GM12864 (cell line): ENCODE results near the gene HOXA4.

ENCODE experiments used
- DNase-seq: peaks from one replicate; pipeline ENCODE4 v3.0.0-alpha.2; 2011; ENCODE audit warnings: low read depth
- H3K4me3 ChIP-seq: 2 replicates; pipeline ENCODE4 v1.5.1; 2011; ENCODE audit warnings: mild to moderate bottlenecking, low read depth, low read length, control low read depth
- CTCF ChIP-seq: IDR thresholded peaks from 2 replicates; pipeline ENCODE4 v1.5.1; 2011; ENCODE audit warnings: low read depth, mild to moderate bottlenecking, moderate library complexity, low read length, control low read depth, inconsistent platforms; ENCODE audit errors: missing control alignments

The HOXA4 gene

GRCh38 chr7:27096768-27097514 is 33.6 kb downstream of the HOXA4 start:
- H3K4me3 ChIP-seq = peak overlapping the region; percentile 82
- DNase-seq = no peak
- no peak for TF ChIP-seq CTCF

GRCh38 chr7:27095897-27096767 is 34.4 kb downstream of the HOXA4 start, which contains the start of gene HOXA1:
HOXA1 (minus strand) TSS chr7:27096000; CDS start chr7:27095912, 88 bp downstream.
- TF ChIP-seq CTCF = no peak
- peak within 1 kb of the TSS; percentile 82 for H3K4me3 ChIP-seq
- DNase-seq = peak; percentile 53

DNA sequence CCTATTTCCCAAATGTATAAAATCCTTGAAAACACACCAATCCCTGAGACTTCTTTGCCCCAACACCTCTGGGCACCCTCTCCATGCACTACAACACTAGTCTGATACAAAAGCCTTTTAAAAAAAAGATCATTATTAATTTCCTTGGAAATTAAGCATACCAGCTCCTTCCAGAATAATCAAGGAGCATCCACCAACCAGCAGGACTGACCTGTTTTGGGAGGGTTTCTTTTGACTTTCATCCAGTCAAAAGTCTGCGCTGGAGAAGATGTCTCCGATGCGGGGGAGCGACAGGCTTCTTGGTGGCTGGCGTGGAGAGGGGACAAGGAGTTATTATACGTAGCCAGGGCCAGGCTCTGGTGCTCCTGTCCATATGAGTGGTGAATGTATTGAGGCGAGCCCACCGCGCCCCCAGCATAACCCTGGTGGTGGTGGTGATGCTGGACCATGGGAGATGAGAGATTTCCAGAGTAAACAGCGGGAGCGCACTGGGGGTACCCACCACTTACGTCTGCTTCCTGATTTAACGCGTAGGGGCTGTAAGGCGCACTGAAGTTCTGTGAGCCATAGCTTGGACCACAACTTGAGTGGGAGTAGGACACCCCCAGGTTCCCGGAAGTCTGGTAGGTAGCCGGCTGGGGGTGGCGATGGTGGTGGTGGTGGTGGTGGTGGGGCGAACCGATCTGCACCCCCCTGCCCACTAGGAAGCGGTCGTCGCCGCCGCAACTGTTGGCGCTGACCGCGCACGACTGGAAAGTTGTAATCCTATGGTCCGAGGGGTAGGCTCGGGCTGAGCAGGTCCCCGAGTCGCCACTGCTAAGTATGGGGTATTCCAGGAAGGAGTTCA is 35.3 kb downstream of the HOXA4 start:
- no peak for TF ChIP-seq CTCF
- no peak for DNase-seq
- peak overlapping the region; percentile 82 for H3K4me3 ChIP-seq

DNA sequence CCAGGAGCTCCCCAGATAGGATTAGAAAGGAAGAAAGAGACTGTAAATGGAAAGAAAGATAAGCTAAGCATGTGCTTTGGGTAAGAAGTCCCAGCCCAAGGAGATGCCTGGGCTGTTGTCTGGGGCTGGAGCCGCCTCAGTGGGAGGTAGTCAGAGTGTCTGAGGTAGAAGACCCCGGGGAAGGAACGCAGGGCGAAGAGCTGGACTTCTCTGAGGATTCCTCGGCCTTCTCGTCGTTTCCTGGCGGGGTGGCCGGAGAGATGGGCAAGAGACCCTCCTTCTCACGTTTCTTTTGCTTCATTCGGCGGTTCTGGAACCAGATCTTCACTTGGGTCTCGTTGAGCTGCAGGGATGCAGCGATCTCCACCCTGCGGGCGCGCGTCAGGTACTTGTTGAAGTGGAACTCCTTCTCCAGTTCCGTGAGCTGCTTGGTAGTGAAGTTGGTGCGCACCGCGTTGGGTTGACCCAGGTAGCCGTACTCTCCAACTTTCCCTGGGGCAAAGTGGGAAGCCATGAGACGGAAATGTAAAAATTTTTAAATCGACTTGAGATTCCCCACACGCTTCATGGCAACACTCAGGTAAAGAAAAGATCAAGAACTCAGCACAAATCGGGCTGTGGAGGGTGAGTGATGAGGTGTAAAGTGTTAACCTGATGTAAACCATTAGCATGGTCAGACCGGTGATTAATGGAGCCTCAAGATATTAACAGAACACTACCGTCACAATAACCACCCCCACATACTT is 36.1 kb downstream of the HOXA4 start:
- no peak for DNase-seq
- TF ChIP-seq CTCF = no peak
- no peak overlapping the region for H3K4me3 ChIP-seq

- no peak overlapping the region for H3K4me3 ChIP-seq
- DNase-seq = no peak
- no peak for TF ChIP-seq CTCF
These were observed 37.2 kb downstream of the HOXA4 start for GRCh38 chr7:27093184-27093895.

GRCh38 chr7:27092819-27093110 is 37.8 kb downstream of the HOXA4 start:
- no peak for TF ChIP-seq CTCF
- no peak for DNase-seq
- H3K4me3 ChIP-seq = no peak overlapping the region
